HG03060 (cell line): ENCODE measurements around the gene HSP90AB1.

Source experiments
- ATAC-seq: cut with Tn5 transposase; IDR thresholded peaks from one replicate; pipeline ENCODE4 v1.9.1; 2021; ENCODE audit warnings: low read depth, moderate number of reproducible peaks; ENCODE audit not compliant: unreplicated experiment

Gene HSP90AB1

DNA sequence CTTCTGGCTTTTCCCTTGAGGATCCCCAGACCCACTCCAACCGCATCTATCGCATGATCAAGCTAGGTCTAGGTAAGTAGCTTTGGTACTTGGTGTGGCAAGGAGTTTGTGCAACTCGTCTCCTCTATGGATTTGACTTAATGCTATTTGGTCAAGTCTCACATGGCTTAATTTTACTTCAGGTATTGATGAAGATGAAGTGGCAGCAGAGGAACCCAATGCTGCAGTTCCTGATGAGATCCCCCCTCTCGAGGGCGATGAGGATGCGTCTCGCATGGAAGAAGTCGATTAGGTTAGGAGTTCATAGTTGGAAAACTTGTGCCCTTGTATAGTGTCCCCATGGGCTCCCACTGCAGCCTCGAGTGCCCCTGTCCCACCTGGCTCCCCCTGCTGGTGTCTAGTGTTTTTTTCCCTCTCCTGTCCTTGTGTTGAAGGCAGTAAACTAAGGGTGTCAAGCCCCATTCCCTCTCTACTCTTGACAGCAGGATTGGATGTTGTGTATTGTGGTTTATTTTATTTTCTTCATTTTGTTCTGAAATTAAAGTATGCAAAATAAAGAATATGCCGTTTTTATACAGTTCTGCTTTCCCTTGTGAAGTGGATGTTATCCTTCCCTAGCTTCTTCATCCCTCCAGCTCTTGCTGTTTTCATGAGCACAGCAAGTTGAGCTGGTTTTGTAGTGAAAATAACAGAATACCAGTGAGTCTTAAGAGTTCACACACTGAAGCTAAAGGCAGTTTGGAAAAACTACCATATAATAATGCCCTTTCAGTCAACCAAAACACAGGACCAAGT is 6.6 kb downstream of the HSP90AB1 start:
- no peak for ATAC-seq

DNA sequence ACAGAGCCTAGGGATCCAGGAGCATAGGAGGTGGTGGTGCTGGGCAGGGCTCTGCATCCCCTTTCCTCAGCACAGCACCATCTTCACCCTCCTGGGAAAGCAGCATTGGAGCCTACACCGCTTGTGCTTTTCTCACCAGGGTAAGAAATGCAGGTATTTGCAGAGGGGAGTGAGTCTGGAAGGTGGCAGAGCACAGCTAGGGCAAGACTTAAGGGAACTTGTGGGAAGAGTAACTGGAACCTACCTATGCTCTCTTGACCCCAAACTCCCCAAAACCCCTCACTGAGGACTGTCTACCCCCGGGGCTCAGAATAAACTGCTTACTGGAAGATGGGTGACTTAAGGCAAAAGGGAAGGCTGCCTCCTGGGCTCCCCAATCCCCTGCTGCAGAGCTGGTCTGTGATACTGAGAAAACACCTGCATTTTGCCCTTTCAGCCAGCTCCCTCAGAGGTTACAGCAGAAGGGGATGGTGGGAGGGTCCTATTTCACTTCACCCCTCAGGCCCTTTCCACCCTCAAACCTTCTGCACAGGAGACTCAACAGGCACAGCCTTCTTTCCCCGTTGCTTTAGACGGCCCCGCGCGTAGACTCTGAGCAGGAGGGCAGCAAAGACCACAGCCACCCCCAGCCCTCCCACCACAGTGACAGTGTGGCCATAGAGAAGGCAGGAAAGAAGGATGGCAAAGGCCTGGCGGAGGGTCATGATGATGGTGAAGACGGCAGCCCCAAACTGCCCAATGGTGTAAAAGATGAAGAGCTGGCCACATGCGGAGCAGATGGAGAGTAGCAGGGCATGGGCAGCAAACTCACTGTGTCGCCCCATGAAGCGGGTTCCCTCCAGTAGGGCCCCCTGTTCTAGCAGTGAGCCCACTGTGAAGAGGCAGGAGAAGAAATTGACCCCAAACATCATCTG is 7.5 kb downstream of the HSP90AB1 start:
- ATAC-seq, result no peak

DNA sequence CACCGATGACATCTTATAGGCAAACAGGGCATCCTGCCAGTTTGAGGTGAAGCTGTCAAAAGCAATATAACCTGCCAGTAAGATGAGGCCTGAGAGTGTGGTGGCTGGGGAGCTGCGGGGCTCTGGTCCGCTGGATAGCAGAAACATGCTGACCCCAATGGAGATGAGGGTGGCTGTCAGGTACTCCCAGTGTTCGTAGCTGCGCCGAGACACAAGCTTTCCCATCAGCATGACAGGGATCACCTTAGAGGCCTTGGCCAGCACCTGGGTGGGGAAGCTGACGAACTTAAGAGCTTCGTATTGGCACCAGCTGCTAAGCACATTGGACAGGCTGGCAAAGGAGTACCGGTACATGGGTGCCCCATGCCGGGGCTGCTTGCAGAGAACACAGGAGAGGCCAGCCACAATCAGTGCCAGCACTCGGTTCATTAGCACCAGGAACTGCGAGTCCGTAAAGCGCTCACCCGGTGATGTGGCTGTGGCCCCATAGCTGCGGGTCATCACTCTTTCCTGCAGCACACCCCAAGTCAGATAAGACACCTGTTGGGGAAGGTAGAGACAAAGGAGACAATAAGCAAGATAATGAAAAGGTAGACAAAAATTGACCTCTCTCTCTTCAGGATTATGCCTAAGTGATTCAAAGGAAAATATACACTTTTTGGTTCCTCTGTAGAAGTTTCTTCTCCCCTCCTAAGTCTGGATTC is 8.4 kb downstream of the HSP90AB1 start:
- no peak for ATAC-seq

GRCh38 chr6:44255871-44256774 is 9.2 kb downstream of the HSP90AB1 start:
- no peak for ATAC-seq

GRCh38 chr6:44256775-44257024 is 9.8 kb downstream of the HSP90AB1 start:
- ATAC-seq, result no peak

DNA sequence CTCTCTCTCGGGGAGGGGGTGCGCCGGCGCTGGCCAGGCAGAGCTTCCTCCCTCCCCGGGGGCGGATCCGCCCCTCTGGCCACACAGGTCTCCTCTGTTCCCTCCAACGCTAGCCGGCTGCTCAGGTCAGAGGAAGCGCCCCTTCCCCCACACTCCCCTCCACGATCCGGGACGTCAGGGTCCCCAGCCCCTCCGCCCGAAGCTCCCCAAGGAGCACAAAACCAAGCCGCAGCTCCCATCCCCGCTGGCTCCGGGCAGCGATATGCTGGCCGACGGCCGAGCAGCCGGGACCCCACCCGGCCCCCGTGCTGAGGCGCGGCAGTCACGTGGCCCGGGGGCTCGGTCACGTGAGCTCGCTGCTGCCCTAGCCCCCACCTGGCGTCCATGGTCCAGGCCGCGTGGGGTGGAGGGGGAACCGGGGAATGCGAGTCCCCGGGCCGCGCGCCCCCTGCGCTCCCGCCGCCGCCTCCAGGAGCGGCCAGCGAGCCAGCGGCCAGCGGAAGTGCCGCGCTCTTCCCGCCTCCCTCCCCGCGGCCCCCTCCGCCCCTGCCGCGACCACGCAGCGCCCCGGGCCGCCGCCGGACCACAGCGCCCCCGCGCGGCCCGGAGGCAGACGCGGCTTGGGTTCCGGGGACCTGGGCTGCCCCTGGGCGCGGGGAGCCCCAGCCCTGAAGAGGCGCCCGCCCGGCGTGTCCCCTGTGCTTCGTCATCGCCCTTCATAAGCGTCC is 10.3 kb downstream of the HSP90AB1 start, which contains the start of gene SLC35B2:
TSS of gene SLC35B2 (minus strand) at position 504 of the 728 bp plus-strand sequence. CDS start at position 386, 118 bp downstream.
- no peak for ATAC-seq

GRCh38 chr6:44257753-44258324 is 10.9 kb downstream of the HSP90AB1 start:
- ATAC-seq, result no peak

DNA sequence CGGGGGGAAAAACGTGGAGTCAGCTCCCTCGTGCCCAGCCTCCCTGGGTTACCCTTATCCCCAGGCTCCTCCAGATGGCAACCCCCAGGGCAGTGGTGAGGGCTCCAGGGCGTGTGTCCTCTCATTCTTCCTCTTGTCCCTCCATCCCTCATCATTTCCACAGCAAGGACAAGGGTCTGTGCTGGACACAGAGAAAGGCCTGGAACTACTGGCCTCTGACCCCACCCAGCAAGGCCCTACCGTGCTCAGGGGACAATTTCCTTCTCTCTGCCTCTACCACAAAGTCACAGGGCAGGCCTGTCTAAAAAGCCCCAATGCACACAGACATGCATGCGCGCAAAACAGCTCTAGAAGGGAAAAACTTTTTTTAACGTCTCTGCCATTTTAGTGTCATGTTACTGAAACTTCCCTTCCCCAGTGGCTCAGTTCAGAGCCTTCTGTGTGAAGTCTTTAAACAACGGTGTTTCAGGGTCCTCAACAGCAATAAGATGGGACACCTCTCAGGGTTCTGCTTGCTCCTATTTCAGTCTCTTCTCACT is 11.5 kb downstream of the HSP90AB1 start:
- ATAC-seq, result no peak

DNA sequence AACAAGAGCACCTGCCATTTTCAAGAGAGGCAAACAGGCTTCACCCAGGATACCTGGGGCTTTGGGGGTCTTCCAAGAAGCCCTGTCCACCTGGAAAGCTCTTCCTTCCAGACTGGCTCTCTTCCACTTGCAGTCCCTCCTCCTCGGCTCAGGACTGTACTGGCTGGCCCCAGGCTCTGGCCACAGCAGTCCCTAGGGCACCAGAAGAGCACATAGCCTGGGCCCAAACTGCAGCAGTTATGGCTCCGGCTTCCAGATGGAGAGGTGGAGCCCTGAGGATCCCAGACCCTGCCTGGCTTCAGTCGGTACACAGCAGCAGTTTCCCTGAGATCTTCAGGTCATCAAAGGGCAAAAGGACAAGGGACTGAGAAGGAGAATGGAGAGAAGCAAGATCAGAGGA is 12.0 kb downstream of the HSP90AB1 start:
- ATAC-seq, result no peak

DNA sequence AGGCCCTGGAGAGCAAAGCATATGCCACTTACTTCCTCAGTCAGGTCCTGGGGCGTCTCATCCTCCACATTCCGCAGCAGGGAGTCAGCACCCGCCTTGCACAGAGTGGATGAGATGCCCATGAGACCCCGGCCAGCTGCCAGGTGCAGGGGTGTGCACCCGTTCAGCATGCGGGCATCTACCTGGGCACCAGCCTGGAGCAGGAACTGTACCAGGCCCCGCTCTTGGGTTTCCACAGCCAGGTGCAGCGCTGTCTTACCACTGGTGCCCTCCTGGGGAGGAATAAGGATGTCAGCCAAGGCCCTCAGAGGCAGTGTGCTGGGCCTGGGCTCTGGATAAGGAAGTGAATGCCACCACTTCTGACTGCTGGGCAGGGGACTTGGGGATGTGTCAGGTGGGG is 13.1 kb downstream of the HSP90AB1 start:
- no peak for ATAC-seq

DNA sequence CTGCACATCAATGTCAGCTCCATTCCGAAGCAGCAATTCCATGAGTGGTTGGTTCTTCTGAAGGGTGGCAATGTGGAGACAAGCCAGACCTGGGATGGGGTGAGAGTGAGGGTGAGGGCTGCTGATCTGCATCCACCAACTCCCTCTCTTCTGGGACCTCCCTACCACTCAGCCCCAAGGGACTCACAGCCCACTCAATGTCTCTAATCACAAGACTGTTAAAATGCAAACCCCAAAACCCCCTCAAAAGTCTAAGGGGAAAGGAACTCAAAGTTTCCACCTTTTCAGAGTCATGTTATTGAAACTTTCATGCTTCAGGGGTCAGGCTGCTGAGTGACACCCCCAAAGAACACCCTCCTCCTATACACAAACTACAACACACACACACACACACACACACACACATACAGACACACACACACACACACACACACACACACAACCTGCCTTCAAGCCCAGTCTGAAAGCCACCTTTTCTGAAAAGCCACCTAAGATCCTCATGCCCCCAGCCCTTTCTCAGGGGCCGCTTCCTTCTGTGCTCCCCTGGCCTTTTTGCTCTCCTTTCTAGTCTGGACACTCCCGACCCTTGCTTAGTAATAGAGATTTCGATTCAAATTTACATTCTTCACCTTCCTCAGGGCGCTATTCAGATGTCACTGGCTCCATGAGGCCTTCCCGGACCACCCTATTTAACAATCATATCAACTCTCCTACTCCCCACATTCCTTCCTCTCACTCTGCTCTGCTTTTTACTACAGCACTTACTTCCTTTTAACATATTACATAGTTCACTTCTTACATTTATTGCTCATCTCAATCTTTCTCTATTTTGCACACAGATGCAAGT is 13.8 kb downstream of the HSP90AB1 start:
- ATAC-seq, result no peak

GRCh38 chr6:44261581-44261980 is 14.7 kb downstream of the HSP90AB1 start:
- no peak for ATAC-seq

- no peak for ATAC-seq
Measured at GRCh38 chr6:44262467-44263353, 15.8 kb downstream of the HSP90AB1 start.

- no peak for ATAC-seq
Measured at GRCh38 chr6:44263354-44264100, 16.6 kb downstream of the HSP90AB1 start.

GRCh38 chr6:44264154-44265006 is 17.5 kb downstream of the HSP90AB1 start:
- no peak for ATAC-seq
